Hematopoietic multipotent progenitor cell treated with erythropoietin and hydrocortisone succinate and interleukin-3 and kit ligand, for 17 days (in vitro differentiated cells): Measurements from ENCODE around the gene GEMIN7.

Experiments used
- DNase-seq: peaks from one replicate; pipeline ENCODE4 v3.0.0-alpha.2; 2015; ENCODE audit warnings: low spot score

Gene GEMIN7, protein sequence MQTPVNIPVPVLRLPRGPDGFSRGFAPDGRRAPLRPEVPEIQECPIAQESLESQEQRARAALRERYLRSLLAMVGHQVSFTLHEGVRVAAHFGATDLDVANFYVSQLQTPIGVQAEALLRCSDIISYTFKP

GRCh38 chr19:45079063-45079910, at the start of gene GEMIN7:
Gene GEMIN7 (plus strand): TSS chr19:45079260. CDS start chr19:45090115, 10,855 bp downstream.
- peak; percentile 61 for DNase-seq

DNA sequence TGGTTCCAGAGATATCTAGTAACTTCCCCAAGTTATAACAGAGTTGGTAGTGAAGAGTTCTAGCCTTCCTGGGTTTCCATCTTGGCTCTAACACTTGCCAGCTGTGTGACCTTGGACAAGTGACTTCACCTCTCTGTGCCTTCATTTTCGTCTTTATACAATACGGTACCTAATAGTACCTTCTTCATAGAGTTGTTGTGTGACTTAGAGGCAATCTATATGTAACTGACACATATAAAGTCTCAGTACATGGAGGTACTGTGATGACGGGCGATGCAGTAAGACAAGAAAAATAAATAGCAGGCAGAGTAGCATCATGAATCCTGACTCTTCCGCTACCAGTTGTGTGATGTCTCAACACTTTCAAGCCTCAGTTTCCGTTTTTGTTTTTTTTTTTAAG, 48.2 kb upstream of the GEMIN7 start:
- DNase-seq, result no peak

- DNase-seq, result no peak
These were observed 46.6 kb upstream of the GEMIN7 start for GRCh38 chr19:45032421-45032820.

DNA sequence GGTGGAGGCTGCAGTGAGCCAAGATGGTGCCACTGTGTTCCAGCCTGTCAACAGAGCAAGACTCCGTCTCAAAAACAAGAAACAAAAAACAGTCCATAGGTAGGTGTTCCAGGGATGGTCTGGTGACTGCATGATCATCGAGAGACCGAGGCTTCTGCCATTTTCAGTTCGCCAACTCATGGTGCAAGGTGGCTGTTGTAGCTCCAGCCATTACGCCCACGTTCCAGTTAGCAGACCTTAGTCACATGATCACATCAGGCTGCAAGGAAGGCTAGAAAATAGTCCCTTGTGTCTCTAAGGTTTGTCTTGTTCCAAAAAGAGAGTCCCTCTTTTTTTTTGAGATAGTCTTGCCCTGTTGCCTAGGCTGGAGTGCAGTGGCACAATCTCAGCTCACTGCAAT, 43.3 kb upstream of the GEMIN7 start:
- no peak for DNase-seq

GRCh38 chr19:45037393-45038169, 41.5 kb upstream of the GEMIN7 start:
- DNase-seq, result no peak

DNA sequence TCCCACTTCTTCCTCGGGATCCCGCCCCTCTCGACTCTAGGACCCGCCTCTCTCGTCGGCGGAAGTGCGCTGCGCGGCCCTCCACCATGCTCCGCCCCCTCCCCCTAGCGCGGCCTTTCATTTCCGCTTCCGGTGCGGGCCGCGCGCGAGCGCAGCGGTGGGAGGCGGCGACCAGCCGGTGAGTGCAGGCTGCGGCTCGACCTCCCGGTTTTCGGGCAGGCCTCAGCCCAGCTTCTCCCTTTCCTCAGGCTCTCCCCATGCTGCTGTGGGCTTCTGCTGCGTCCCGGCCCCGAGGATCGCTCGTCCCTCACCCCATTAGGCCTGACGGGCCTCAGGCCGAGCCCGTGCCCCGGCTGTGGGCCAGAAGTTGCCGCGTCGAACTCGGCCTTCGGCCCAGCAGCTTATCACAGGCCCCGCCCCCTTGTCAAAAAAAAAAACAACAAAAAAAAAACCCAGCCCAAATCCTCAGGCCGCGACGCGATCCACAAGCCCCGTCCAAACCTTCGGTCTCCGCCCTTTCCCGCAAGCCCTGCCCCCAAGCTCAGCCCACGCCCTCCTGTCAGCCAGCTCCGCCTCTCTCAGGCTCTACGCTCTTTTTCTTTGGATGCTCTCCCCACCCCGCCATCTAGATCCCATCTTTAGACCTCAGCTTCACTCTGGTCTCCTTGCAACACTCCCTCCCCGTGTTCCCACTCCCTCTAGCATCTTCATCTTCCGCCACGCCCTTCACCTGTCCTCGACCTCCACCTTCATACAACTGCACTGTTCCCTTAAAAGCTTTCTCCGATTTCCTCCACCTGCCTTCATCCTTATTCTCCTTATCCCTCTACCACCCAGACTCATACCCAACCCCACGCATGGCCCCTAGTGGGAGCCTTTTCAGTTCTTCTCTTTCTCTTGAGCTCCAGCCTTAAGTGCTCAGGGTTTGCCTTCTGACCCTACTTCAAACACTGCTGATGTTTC, 39.8 kb upstream of the GEMIN7 start, which contains the start of gene CLASRP:
Gene CLASRP (plus strand): TSS at position 115 of the 963 bp plus-strand sequence. CDS start 1,168 bp downstream, outside the sequence.
- peak; percentile 92 for DNase-seq

- no peak for DNase-seq
These were observed 38.8 kb upstream of the GEMIN7 start for GRCh38 chr19:45040059-45040771.

DNA sequence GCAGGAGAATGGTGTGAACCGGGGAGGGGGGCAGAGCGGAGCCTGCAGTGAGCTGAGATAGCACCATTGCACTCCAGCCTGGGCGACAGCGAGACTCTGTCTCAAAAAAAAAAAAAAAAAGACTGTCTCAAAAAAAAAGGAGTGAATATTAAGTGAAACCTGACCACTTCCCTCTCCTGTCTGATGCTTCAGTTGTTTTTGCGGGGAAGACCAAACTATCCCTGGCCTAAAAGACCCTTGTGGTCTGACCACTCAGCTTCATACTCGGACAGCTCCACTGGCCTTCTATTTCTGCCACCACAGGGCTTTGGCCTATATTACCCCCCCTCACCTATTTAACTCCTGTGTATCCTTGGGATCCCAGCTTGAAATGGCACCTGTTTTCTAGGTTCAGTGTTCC, 37.9 kb upstream of the GEMIN7 start:
- no peak for DNase-seq

- DNase-seq, result no peak
These were observed 33.2 kb upstream of the GEMIN7 start for GRCh38 chr19:45045671-45046353.

DNA sequence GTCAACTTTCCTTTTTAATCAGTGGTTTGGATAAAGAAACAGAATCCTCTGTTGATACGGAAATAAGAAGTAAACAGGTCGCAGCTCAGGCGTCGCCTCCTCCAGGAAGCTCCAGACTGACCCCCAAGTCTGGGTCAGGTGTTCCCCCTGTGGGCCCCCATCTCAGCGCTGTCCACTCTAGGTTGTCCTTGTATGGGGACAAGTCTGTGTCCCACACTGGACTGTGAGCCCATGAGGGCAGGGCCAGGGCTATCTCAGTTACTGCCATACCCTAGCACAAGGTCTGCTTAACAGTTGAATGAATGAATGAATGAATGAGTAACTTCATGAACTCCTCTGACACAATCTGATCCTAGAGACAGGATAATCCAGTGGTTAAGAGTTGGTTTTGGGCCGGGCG, 32.7 kb upstream of the GEMIN7 start:
- DNase-seq, result no peak

GRCh38 chr19:45047188-45047797, 31.8 kb upstream of the GEMIN7 start:
- no peak for DNase-seq

DNA sequence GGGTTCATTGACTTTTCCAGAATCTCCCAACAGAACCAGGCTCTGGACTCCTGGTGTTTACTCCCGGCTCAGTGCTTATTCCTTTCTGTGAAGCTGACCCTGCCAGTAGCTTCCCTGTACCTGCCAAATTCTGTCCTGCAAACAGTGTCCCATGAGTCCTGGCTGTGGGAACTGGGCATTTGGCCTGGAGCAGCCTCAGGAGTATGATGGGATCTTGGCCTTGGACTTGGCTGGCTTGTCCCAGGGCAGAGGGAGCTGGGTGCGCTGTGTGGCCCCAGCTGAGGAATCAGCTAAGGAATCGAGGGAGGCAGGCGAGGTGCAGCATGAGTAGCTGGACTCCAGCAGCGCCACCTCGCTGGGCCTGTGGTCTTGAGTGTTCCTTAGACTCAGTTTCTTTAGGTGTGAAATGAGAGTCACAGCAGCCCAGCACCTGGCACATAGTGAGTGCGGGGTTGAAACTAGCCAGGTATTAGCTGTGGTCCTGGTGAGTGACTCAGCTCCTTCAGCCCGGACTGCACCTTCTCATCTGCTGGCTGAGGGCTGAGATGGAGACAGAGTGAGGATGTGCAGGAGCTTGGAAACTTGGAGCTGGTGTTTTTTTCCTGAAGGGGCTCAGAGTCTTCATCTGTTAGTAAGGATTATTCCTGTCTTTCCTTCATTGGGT, 29.9 kb upstream of the GEMIN7 start:
- DNase-seq, result no peak

DNA sequence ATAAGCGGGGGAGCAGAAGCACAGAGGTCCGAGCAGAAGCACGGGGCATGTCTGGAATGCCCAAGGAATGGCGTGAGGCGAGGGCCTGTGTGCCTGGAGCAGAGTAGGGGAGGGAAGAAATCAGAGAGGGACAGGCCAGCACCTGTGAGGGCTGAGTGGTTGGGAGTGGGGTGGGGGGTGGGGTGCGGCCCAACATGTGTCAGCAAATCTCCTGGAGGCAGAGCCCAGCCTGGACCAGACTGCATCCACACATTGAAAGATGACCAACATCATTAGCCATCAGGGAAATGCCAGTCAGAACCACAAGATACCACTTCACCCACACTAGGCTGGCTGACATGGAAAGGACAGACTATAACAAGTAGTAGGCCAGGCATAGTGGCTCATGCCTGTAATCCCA, 29.0 kb upstream of the GEMIN7 start:
- no peak for DNase-seq

DNA sequence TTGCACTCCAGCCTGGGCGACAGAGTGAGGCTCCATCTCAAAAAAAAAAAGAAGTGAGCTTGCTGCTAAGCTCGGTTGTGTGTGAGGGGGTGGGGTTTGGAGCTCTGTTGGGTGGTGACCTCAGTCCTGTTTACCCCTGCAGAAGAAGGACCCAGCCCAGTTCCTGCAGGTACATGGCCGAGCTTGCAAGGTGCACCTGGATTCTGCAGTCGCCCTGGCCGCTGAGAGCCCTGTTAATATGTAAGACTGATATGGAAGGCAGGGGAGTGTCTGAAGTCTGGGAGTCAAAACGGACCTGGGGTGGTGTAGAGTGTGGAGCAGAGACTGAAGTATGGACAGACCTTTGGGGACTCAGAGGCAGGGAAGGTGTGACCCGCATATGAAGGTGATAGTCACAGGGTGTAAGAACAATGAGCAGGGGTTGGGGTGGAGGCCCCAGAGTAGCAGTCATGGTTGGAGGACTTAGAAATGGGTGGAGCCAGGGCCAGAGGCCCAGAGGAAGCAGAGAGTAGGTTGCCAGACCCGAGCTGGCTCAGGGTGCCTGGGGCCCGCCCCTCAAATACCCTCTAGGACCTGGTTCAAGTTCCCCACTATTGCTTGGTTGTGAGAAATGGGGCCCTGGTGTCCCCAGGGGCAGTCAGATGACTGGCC, 27.0 kb upstream of the GEMIN7 start:
- no peak for DNase-seq

DNA sequence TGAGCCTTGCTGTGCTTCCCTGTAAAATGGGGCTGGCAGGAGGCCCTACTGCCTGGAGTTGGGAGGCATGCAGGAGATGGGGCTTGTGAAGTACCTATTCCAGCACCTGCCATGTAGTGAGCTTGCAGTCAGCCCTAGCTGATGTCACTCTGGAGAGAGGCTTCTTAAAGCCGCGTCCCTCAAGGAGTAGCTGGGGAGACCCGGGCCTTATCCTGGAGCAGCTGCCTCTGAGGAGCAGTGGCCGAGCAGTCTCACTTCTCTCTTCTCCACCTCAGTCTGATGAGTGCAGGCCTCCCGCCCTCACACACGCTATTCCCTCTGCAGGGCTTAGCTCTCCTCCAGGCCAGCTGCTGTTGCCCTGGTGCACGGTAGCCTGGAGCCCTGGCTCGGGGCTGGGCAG, 22.2 kb upstream of the GEMIN7 start:
- DNase-seq, result no peak

- no peak for DNase-seq
These were observed 21.6 kb upstream of the GEMIN7 start for GRCh38 chr19:45057444-45057843.

DNA sequence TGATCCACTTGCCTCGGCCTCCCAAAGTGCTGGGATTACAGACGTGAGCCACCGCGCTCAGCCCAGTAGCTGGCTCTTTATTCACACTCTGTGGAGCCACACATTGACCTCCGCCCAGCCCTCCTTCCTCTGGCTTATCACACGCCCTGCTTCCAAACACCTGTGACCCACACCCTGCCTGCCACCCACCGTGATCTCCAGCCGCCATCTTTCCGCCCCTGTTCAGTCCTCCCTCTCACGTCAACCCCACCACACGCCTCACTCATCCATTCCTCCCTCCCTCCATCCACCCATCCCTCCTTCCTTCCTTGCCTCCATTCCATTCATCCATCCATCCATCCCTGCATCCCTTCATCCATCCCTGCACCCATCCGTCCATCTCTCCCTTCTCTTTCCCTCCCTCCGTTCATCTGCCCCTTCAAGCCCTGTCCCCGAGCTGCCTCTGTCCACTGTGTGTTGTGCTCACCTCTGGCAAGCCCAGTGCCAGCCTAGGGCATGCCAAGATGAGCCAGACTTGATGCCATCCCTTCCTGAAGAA, 20.4 kb upstream of the GEMIN7 start:
- DNase-seq, result peak; percentile 21

DNA sequence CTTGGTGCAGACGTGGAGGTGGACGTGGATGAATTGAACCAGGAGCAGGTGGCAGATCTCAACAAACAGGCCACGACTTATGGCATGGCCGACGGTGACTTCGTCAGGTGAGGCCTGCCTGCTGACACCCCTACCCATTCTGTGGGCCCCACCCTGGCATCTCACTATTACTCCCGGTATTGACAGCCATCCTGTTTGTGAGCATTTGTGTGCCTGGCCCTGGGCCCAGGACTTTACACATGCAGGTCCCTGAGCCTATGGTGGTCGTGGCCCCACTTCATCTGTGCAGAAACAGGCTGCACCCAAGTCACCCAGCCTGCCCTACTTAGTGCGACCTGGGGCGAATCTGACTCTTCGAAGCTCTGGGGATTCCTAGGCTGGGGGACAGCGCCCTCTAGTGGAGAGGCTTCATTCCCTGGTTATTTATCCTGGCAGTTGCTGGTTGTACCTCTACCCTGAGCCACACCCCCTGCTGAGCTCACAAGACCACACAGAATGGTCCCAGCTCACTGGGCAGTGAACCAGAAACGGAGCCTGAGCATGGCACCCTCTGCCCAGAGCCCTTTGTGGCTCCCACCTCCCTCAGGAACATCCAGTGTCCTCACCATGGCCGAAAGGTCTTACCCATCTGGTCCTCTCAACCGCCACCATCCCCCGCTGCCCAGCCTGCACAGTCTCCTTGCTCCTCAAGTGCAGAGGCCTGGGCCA, 19.6 kb upstream of the GEMIN7 start:
- DNase-seq, result peak; percentile 92
